ENCODE data around the gene COX4I2. TPM values are rescaled to one million over a fixed set of nuclear protein-coding genes. Genes with fewer than 3 reads are reported as not detected.
"Not testable (repeated sequence)": the region's sequence is repeated elsewhere in the genome, so short reads cannot be mapped to it uniquely, and the experiment has no call there.

Gene COX4I2
- total RNA-seq, 2 donors from 2014 or later, result 6.8 to 9.0 TPM

GRCh38 chr20:31595380-31595653, 42.4 kb upstream of the COX4I2 start:
- Histone ChIP-seq H3K36me3 (no peaks in the 10 kb centered on the region), H3K4me3 (no peak overlapping the region), H3K9me3 (no peaks in the 10 kb centered on the region), H3K27me3 (no peaks in the 10 kb centered on the region), H3K4me1 (peaks cover 0 to 24% of the 10 kb centered on the region in 2 donors), H3K27ac (peak overlapping the region; percentile 74 to 75)
- no peak for TF ChIP-seq CTCF (IDR thresholded peaks at IDR 0.05)
- DNase-seq (ENCODE audit: low spot score), result no peak

GRCh38 chr20:31595654-31596411, 41.9 kb upstream of the COX4I2 start:
- H3K27ac ChIP-seq, result peak overlapping the region; percentile 74 to 75
- H3K27me3 ChIP-seq, result no peaks in the 10 kb centered on the region
- no peak for TF ChIP-seq CTCF (IDR thresholded peaks at IDR 0.05)
- H3K4me1 ChIP-seq, result peaks cover 0 to 24% of the 10 kb centered on the region in 2 donors
- DNase-seq (ENCODE audit: low spot score), result peak; percentile 97
- no peak overlapping the region for H3K4me3 ChIP-seq
- H3K36me3 ChIP-seq, result no peaks in the 10 kb centered on the region
- H3K9me3 ChIP-seq, result no peaks in the 10 kb centered on the region

- not testable (repeated sequence) for DNase-seq (ENCODE audit: low spot score); H3K27me3 ChIP-seq; H3K4me3 ChIP-seq; H3K36me3 ChIP-seq; H3K9me3 ChIP-seq
- Histone ChIP-seq H3K4me1 (peaks cover 0 to 24% of the 10 kb centered on the region in 2 donors), H3K27ac (peak overlapping the region; percentile 74 to 75)
Observed at GRCh38 chr20:31596412-31596715, 41.3 kb upstream of the COX4I2 start.

- H3K4me1 ChIP-seq, result peaks cover 0 to 24% of the 10 kb centered on the region in 2 donors
- TF ChIP-seq CTCF (IDR thresholded peaks at IDR 0.05), result no peak
- no peak overlapping the region for H3K4me3 ChIP-seq
- H3K27me3 ChIP-seq, result no peaks in the 10 kb centered on the region
- no peak for DNase-seq (ENCODE audit: low spot score)
- peak overlapping the region; percentile 74 to 75 for H3K27ac ChIP-seq
- no peaks in the 10 kb centered on the region for H3K9me3 ChIP-seq
- no peaks in the 10 kb centered on the region for H3K36me3 ChIP-seq
Observed at GRCh38 chr20:31596831-31597480, 40.8 kb upstream of the COX4I2 start.

- no peak for TF ChIP-seq CTCF (IDR thresholded peaks at IDR 0.05)
- H3K4me3 ChIP-seq, result no peak overlapping the region
- DNase-seq (ENCODE audit: low spot score), result no peak
- H3K36me3 ChIP-seq, result no peaks in the 10 kb centered on the region
- H3K27me3 ChIP-seq, result no peaks in the 10 kb centered on the region
- H3K4me1 ChIP-seq, result peaks cover 0 to 24% of the 10 kb centered on the region in 2 donors
- peak overlapping the region; percentile 74 to 75 for H3K27ac ChIP-seq
- H3K9me3 ChIP-seq, result no peaks in the 10 kb centered on the region
Observed at GRCh38 chr20:31597481-31597855, 40.2 kb upstream of the COX4I2 start.

- Histone ChIP-seq H3K4me3 (no peak overlapping the region), H3K27ac (peak overlapping the region; percentile 90 to 93), H3K27me3 (no peaks in the 10 kb centered on the region), H3K36me3 (peaks cover 16% of the 10 kb centered on the region), H3K9me3 (no peaks in the 10 kb centered on the region), H3K4me1 (peaks cover 0 to 20% of the 10 kb centered on the region in 2 donors)
- no peak for TF ChIP-seq CTCF (IDR thresholded peaks at IDR 0.05)
- no peak for DNase-seq (ENCODE audit: low spot score)
Observed at GRCh38 chr20:31602431-31602778, 35.3 kb upstream of the COX4I2 start.
